CD4-positive, alpha-beta T cell (primary cell): ENCODE data around the gene CASTOR1. TPM values are rescaled to one million over a fixed set of nuclear protein-coding genes. Genes with fewer than 3 reads are reported as not detected.
A peak's percentile ranks its signal among the peaks of the same experiment; 100 is the strongest.

ENCODE experiments used
- ATAC-seq: fragments of 200-7000 bp; cut with Tn5 transposase; one replicate; pipeline ENCODE4 v1.10.0; 2022; ENCODE audit warnings: mild to moderate bottlenecking; ENCODE audit not compliant: poor library complexity
- CTCF ChIA-PET: fragments of 350-600 bp; sonication (Branson Sonifier 250); formaldehyde crosslinking; loops from one replicate; lab custom pipeline; 2021; ENCODE audit warnings: antibody characterized with exemption, inconsistent platforms; lab: Charles Lee
- POLR2A ChIA-PET: fragments of 350-600 bp; sonication (Branson Sonifier 250); formaldehyde crosslinking; loops from one replicate; lab custom pipeline; 2021; ENCODE audit warnings: antibody characterized with exemption, inconsistent platforms; lab: Charles Lee
- DNase-seq, 14 experiments: peaks; one replicate each; pipeline ENCODE4 v3.0.0-alpha.2; 2013 to 2020; ENCODE audit warnings: mixed read lengths in 2 of 14
- H3K27ac ChIP-seq, 2 donors: one replicate each; pipeline versions ENCODE4 v1.5.1 to v1.7.0; 2013; ENCODE audit warnings: low read length in 2 of 2, low read depth in 1 of 2, mild to moderate bottlenecking in 1 of 2
- H3K27me3 ChIP-seq, 2 experiments: 1 replicate in 1 of 2; 2 replicates in 1 of 2; pipeline versions ENCODE4 v1.6.1 to v1.7.0; 2013; ENCODE audit warnings: low read length in 2 of 2, control low read depth in 1 of 2, mild to moderate bottlenecking in 1 of 2, moderate library complexity in 1 of 2; ENCODE audit not compliant: insufficient read depth in 2 of 2, control insufficient read depth in 1 of 2
- H3K36me3 ChIP-seq: one replicate; pipeline ENCODE4 v1.6.1; 2013; ENCODE audit warnings: low read length, control low read depth; ENCODE audit not compliant: insufficient read depth
- H3K4me1 ChIP-seq: one replicate; pipeline ENCODE4 v1.6.1; 2013; ENCODE audit warnings: low read length, control low read depth; ENCODE audit not compliant: insufficient read depth
- H3K4me3 ChIP-seq: one replicate; pipeline ENCODE4 v1.5.1; 2013; ENCODE audit warnings: mild to moderate bottlenecking, low read length, moderate library complexity
- H3K9me3 ChIP-seq, 2 experiments: 1 replicate in 1 of 2; 2 replicates in 1 of 2; pipeline versions ENCODE4 v1.6.1 to v1.7.0; 2013; ENCODE audit warnings: low read length in 2 of 2, mild to moderate bottlenecking in 2 of 2, control low read depth in 1 of 2, moderate library complexity in 1 of 2; ENCODE audit not compliant: control insufficient read depth in 1 of 2, insufficient read depth in 1 of 2
- H3K27ac Mint-ChIP-seq: one replicate; pipeline ENCODE4 v1.8.0; 2020; ENCODE audit warnings: mixed read lengths
- H3K27me3 Mint-ChIP-seq: one replicate; pipeline ENCODE4 v1.8.0; 2021; ENCODE audit warnings: mixed read lengths
- H3K36me3 Mint-ChIP-seq: one replicate; pipeline ENCODE4 v1.8.0; 2021; ENCODE audit warnings: low read depth, mixed read lengths
- H3K4me1 Mint-ChIP-seq: one replicate; pipeline ENCODE4 v1.8.0; 2021; ENCODE audit warnings: low read depth, mixed read lengths
- H3K4me3 Mint-ChIP-seq: one replicate; pipeline ENCODE4 v1.8.0; 2020; ENCODE audit warnings: mild to moderate bottlenecking, mixed read lengths
- H3K9me3 Mint-ChIP-seq: one replicate; pipeline ENCODE4 v1.8.0; 2020; ENCODE audit warnings: mixed read lengths
- CTCF ChIP-seq: fragments of 200-600 bp; IDR thresholded peaks from one replicate; pipeline ENCODE4 v1.8.0; 2022; ENCODE audit warnings: antibody characterized with exemption, mild to moderate bottlenecking
- intact Hi-C, 2 experiments: fragments of 100-400 bp; cut with DNase I in 1 of 2; cut with micrococcal nuclease in 1 of 2; formaldehyde crosslinking; loops; one replicate each; pipeline versions ENCODE4 v1.15.1 to v1.9.0; 2023 to 2025; cut with DNase I, micrococcal nuclease
- total RNA-seq, 174 experiments: library from RNA in 2 of 174; stranded (reverse) in 2 of 174; gene quantifications; one replicate each; pipeline ENCODE4 v1.2.3 and lab custom pipeline; 2021 to 2026

The CASTOR1 gene
- total RNA-seq, 2 experiments from 2014 or later = 7.9 to 8.8 TPM

GRCh38 chr22:30332551-30332950 is 43.2 kb upstream of the CASTOR1 start:
- Mint-ChIP-seq H3K9me3 (no peaks in the 10 kb centered on the region), H3K4me3 (no peak overlapping the region), H3K27me3 (no peaks in the 10 kb centered on the region), H3K36me3 (peaks cover 75% of the 10 kb centered on the region), H3K27ac (no peak overlapping the region), H3K4me1 (peaks cover 10% of the 10 kb centered on the region)
- ChIA-PET POLR2A (interaction anchor here (1.3 to 3.6 kb wide), 3 partner anchors 24 to 44 kb away, joined by 7 to 10 read pairs (median 7); partner anchors contain the start of genes CASTOR1, CCDC157 and SF3A1), CTCF (interaction anchor here (1.2 to 1.6 kb wide), 3 partner anchors 31 to 58 kb away, joined by 3 to 6 read pairs (median 4); no protein-coding TSS in a partner anchor)
- no peaks in the 10 kb centered on the region for H3K9me3 ChIP-seq
- H3K4me1 ChIP-seq = peaks cover 3% of the 10 kb centered on the region
- DNase-seq (no peak), ATAC-seq (no peak)
- H3K27me3 ChIP-seq = no peaks in the 10 kb centered on the region
- no peak overlapping the region for H3K27ac ChIP-seq
- intact Hi-C loops = no loop called here
- peaks cover 64% of the 10 kb centered on the region for H3K36me3 ChIP-seq
- TF ChIP-seq CTCF = no peak
- H3K4me3 ChIP-seq = no peak overlapping the region

GRCh38 chr22:30328466-30329049 is 39.3 kb upstream of the CASTOR1 start:
- Histone ChIP-seq H3K27me3 (no peaks in the 10 kb centered on the region), H3K36me3 (peaks cover 26% of the 10 kb centered on the region), H3K27ac (no peak overlapping the region), H3K4me1 (peaks cover 36% of the 10 kb centered on the region), H3K9me3 (no peaks in the 10 kb centered on the region), H3K4me3 (no peak overlapping the region)
- ATAC-seq (no peak), DNase-seq (no peak)
- Mint-ChIP-seq H3K4me3 (peak overlapping the region; percentile 66), H3K36me3 (peaks cover 69% of the 10 kb centered on the region), H3K27me3 (no peaks in the 10 kb centered on the region), H3K9me3 (no peaks in the 10 kb centered on the region), H3K4me1 (peaks cover 38% of the 10 kb centered on the region), H3K27ac (peak overlapping the region; percentile 97)
- no peak for TF ChIP-seq CTCF
- ChIA-PET POLR2A (interaction anchor here (0.6 to 11.4 kb wide), 4 partner anchors 9 to 95 kb away, joined by 3 to 290 read pairs (median 69); partner anchors contain the start of gene CASTOR1), CTCF (interaction anchor here (3.9 kb wide), 1 partner anchor 40 kb away, joined by 43 read pairs; the partner anchor contains the start of gene CASTOR1)
- intact Hi-C loops = loop anchor here in 1 of 2 experiments (2.0 kb wide), 2 partner anchors 28 to 58 kb away; partner anchors contain the start of genes CCDC157, RNF215 and SF3A1

GRCh38 chr22:30327864-30328345 is 38.6 kb upstream of the CASTOR1 start:
- no peaks in the 10 kb centered on the region for H3K27me3 ChIP-seq
- peaks cover 43% of the 10 kb centered on the region for H3K4me1 ChIP-seq
- H3K4me3 ChIP-seq = no peak overlapping the region
- Mint-ChIP-seq H3K4me3 (peak overlapping the region; percentile 90), H3K27ac (peak overlapping the region; percentile 97), H3K9me3 (no peaks in the 10 kb centered on the region), H3K4me1 (peaks cover 45% of the 10 kb centered on the region), H3K27me3 (no peaks in the 10 kb centered on the region), H3K36me3 (peaks cover 69% of the 10 kb centered on the region)
- ChIA-PET CTCF (interaction anchor here (3.9 kb wide), 1 partner anchor 39 kb away, joined by 43 read pairs; the partner anchor contains the start of gene CASTOR1), POLR2A (interaction anchor here (0.6 to 11.4 kb wide), 8 partner anchors 9 to 96 kb away, joined by 3 to 290 read pairs (median 28); partner anchors contain the start of genes CASTOR1, CCDC157 and SF3A1)
- intact Hi-C loops = loop anchor here (1.0 to 2.0 kb wide), 3 partner anchors 29 to 59 kb away; partner anchors contain the start of genes CCDC157 (in 2 of the 2), SF3A1 (in 2 of the 2) and RNF215 (in 1 of the 2)
- TF ChIP-seq CTCF = no peak
- H3K9me3 ChIP-seq = no peaks in the 10 kb centered on the region
- DNase-seq = no peak
- H3K27ac ChIP-seq = peak overlapping the region in 1 of 2 donors; percentile 74
- H3K36me3 ChIP-seq = peaks cover 24% of the 10 kb centered on the region
- ATAC-seq = no peak
